ENCODE measurements around the gene C18orf63.
"Not testable (repeated sequence)": the region's sequence is repeated elsewhere in the genome, so short reads cannot be mapped to it uniquely, and the experiment has no call there.

C18orf63 gene

DNA sequence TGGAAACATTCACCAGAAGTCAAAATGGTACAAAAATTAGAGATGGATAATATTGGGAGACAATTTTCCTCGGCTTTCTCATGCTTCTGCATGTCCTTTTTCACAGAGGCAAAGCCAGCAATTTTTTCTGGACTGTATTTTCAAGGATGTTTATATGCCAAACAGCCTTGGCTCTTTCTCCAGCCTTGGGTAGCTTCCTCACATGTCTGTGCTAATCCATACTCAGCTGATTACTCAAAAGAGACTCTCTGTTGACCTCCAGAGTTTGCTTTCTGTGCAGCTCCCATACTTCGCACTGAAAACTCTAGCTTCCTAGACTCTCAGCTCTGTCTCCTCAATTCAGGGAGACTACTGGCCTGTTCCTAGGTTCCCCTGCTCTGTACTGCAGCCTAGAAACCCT is 10.6 kb downstream of the C18orf63 start:
- DNase-seq (ENCODE audit: insufficient read length, low spot score), result no peak
- FAIRE-seq, result no peak

DNA sequence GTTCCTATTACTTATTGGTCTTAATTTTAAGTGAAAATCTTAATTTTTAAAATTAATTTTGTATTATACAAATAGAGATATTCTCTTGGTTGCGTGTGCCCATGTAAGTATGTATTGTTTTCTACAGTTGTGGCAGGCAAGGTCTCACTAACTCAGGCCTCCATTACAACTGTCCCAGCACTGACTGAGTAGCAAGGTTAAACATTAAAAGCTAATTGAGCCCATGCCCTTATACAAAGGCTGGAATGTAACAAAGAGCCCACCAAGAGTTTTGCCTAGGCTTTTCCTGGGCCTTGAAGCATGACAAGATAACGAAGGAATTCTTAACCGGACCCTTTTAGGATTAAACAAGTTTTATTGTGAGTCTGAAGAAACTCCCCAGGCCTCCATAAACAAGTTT is 11.2 kb downstream of the C18orf63 start:
- not testable (repeated sequence) for FAIRE-seq; DNase-seq (ENCODE audit: insufficient read length, low spot score)

DNA sequence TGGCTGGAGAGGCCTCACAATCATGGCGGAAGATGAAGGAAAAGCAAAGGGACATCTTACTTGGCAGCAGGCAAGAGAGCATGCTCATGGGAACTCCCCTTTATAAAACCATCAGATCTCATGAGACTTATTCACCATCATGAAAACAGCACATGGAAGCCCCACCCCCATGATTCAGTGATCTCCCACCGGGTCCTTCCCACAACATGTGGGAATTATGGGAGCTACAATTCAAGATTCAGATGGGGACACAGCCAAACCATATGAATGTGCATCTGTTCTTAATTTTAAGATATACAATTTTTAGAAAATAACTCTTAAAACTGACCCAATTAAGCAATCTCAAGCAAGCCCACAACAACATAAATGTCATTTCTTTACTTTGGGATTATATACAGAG is 12.6 kb downstream of the C18orf63 start:
- FAIRE-seq, result no peak
- no peak for DNase-seq (ENCODE audit: insufficient read length, low spot score)

DNA sequence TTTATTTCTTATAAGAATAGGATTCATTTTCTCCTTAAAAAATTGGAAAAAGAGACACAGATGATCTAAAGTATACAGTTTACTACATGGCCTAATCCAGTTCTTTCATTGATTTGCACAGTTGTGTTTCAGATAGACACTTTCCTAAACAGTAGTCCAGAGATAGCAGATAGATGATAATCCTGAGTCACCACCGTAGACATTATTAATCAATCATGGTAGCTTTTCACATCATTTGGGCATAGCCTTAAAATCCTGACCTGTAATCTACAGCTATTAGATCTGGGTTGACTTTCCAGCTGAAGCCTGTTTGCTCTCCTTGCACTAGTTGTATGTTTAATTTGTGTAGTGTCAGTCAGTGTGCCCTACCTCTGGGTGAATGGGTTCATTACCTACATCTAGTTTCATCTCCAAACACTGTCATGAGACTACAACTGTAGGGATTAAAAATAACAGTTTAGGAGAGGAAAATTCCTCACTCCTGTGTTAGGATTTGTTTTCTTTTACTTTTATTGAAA is 14.1 kb downstream of the C18orf63 start:
- DNase-seq (ENCODE audit: insufficient read length, low spot score) (no peak), FAIRE-seq (no peak)

DNA sequence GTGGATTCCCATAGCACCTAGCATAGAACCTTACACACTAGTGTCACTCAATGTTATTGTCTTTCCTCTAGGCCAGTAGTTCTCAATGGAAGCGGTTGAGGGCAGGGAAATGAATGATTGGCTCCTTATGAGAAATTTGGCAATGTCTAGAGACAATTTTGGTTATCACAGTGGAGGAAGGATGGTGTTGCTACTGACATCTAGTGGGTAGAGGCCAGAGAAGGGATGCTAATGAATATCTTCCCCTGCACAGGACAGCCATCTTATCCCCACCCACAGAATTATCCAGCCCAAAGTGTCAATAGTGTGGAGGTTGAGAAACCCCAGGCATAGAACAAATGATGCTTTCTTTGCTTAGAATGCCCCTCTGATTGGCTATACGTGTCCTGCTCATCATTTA is 15.8 kb downstream of the C18orf63 start:
- FAIRE-seq (no peak), DNase-seq (ENCODE audit: insufficient read length, low spot score) (no peak)

DNA sequence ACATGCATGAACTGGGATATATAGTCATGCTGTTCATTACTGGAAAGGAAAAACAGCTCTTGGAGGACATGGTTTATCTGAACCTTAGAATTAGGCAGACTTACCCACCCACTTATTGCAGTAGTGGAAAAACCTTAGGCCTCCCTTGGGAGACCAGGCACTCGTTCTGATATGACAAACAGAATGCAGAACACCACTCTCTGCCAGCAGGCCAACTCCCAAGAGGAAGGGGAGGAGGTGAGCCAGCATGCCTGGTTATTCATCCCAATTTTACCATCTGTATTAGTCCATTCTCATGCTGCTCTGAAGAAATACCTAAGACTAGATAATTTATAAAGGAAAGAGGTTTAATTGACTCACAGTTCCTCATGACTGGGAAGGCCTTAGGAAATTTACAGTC is 17.5 kb downstream of the C18orf63 start:
- no peak for FAIRE-seq
- no peak for DNase-seq (ENCODE audit: insufficient read length, low spot score)

DNA sequence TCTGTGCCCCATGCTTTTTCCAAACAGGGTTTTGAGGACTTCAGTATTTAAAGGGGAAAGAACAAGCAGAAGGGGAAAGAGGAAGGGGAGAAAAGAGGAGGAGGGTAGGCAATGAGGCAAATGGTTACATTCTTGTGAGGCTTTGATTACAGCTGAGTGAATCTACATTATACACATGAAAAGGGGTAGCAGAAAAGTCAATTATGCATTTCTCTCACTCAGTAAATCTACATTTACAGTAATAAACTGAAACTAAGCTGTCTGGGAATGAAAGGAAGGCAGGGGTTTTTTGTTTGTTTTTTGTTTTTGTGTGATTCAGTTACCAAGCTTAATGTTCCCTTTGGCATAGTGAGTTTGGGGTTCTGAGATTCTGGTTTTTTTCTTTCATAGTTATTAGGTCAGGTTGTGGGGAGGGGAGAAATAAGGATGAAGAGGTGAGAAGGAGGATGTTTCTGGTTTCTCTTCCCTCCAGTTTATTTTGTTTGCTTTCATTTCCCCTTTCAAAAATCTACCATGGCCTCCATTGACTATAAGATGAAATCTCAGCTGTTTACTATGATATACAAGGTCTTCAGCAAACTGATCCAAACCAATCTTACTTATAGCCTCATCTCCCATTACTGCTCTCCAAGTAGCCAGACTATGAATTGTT is 18.7 kb downstream of the C18orf63 start:
- DNase-seq (ENCODE audit: insufficient read length, low spot score), result no peak
- FAIRE-seq, result no peak

DNA sequence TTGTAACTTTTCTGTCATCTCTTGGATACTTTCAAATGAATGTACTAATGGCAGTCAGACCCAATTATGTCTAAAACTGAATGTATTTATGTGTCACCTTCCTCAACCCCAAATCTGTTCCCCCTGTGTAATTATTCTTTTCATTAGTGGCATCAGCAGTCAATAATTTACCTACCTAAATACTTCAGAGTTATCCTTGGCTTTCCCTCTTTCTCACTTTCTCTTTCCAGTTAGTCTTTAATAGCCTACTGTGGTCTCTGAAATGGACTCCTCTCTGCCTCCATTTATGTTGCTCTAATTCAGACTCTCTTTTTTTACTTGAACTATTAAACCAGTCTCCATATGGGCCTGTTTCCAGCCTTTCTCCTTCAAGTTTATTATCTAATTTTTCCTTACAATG is 21.0 kb downstream of the C18orf63 start:
- FAIRE-seq (no peak), DNase-seq (ENCODE audit: insufficient read length, low spot score) (no peak)

DNA sequence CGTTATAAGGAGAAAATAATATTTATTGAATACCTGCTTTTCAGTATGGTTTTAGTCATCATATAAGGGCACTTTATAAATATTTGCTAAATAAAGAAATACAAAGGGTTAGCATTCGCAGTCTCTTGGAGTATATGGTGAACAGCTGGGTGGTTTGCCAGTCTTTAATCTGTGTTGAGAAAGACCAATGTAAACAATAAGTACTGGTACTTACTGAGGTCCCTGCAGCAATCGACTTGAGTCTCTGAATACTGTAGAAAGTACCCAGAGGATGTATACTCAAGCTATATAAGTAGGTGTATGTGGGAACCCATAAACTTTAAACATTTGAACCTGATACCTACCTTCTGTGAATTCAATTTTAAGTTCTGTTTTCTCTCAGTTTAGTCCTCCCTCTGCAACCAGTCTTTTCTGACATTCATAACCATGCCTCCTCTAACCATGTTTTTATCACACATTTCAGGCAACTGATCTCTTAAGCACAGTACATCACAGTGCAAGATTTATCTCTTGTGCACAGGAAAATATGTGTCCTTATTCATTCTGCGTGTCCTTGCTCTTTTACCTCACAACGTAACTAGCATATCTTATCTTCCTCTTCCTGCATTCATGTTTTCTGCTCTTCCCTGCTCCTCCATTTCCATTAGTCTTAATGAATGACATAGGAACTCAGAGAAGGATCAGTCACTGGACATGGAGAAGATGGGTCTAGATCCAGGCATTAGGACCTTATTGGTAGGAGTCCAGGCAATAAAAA is 21.7 kb downstream of the C18orf63 start:
- DNase-seq (ENCODE audit: insufficient read length, low spot score), result no peak
- FAIRE-seq, result no peak

DNA sequence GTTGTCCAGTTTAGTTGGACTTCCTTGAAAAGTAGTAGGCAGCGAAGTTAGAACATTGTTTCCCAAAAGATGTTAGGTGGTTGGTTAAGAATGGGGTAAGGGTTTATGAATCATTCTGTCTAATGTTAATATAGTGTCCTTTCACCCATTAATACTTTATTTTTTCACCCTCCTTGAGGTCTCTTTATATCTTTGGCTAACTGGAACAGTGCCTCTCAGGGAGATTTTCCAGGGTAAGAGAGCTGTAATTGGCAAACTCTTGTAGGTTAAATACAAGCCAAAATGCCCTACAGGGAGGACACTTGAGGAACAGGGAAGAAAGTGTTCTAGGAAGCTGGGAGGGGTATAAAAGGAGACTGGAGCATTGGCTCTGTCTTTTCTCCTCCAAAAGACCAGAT is 22.3 kb downstream of the C18orf63 start:
- DNase-seq (ENCODE audit: insufficient read length, low spot score) (no peak), FAIRE-seq (no peak)

DNA sequence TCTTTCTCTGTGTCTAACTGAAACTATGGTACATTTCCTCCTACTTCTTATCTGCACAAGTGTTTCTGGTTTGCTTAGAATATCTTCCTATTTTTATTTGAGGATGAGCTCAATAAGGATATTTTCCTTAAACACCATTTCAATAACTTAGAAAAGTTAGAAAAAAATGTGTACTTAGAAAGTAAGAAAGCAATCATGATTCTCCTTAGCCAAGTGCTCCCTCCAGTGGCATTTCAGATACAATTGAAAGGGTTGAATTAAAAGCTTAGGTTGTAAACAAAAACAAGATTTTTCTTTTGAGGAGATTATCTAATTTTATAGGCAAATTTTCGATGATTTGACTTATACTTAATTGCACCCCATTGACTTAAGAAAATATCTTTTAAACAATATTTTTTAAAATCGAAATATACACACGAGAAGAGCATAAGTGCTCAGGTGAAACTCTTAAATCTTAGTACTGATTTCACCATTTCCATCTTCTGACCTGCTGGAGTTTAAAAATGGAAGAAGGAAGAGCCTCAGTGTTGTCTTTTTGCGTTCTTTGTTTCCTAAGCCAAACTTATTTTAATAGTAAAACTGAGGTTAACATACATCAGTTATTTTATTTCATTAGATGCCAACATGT is 26.9 kb downstream of the C18orf63 start:
- no peak for FAIRE-seq
- no peak for DNase-seq (ENCODE audit: insufficient read length, low spot score)

DNA sequence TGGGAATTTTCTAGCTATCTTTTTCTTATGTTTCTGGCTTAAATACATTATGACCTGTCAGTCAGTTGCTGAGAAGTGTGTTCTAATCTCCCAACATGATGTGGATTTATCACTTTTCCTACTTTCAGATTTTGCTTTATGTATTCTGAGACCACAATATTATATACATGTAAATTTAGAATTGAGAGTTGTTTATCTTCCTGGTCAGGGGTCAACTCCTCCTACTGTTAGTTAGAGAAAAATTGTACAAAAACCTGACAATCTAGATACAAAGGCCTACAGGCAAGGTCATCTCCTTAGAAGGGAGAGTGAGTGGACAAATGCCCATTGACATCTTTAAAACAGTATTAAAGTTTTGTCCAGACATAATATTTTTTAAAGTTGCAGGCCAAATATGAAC is 30.6 kb downstream of the C18orf63 start:
- no peak for DNase-seq (ENCODE audit: insufficient read length, low spot score)
- FAIRE-seq, result no peak

DNA sequence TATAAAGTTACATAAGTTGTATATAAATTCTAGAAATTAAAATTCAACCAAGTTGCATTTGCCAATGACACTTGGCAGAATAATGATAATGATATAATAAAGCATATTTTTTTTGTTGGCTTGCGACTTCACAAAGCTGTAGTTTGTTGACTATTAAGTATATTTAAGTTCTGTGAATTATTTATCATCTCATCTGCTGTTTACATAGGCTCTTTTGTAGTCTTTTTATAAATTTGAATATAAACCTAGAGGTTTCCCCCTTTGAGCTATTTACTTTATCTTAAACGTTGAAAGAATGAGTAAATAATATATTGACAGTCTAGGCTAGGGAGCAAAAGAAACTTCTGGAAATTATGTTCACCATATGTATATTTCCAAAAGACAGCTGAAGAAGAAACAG is 32.9 kb downstream of the C18orf63 start:
- FAIRE-seq, result no peak
- no peak for DNase-seq (ENCODE audit: insufficient read length, low spot score)

DNA sequence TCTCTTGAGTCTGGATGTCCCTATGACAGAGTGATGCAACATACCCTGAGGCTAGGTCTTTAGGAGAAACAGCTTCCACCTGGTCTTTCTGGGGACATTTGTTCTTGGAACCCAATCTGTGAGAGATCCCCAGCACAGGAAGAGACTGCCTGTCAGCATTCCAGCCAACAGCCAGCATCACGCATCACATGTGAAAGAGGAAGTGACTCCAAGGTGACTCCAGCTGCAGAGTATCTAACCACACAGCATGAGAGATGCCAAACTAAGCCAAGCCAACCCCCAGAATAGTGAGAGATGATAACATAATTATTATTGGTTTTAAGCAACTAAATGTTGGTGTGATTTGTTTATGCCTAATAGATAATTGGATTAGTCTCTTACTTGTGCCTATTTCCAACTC is 35.7 kb downstream of the C18orf63 start:
- no peak for FAIRE-seq
- no peak for DNase-seq (ENCODE audit: insufficient read length, low spot score)

DNA sequence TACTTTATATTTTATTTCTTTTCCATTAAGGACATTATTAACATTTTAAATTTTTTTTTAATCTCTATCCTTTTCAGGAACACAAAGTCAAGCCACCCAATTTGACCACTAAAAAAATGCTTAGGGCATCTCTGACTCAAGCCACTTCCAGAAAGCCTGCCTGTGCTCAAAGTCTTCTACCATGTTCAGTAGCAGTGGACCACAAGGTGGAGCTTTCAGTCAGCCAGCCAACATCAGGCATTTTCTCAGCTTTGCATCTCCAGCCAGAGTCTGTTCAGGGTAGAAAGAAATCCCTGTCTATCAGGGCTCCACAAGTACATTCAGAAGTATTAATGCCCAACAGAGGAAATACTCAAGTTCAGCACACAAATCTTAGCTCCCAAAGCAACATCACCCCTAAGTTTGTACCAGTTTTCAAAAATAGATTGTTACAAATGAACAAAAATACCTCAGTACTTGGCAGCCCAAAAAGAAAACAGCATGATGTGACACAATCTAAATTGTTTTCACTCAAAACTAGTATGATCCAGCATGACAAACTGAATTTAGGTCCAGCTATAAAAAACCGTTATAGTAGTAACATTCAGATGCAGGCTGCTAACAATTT is 37.6 kb downstream of the C18orf63 start:
- FAIRE-seq, result no peak
- DNase-seq (ENCODE audit: insufficient read length, low spot score), result peak; percentile 10

DNA sequence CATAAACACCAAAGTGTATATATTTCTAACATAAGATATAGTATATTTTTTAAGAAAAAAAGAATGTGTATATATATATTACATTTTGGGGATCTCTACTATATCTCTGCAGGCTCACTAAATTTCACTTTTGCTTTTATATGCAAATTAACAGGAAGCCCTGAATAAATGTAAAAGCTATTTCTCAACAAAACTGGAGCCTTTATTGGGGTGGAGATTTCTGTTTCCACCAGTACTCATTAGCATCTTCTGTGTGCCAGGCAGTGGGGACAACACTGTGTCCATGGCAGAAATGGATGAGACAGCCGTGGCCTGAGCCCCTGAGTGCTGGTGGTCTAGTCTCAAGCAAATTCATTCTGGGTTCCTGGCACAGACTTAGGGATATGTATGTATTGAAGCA is 41.3 kb downstream of the C18orf63 start:
- FAIRE-seq (no peak), DNase-seq (ENCODE audit: insufficient read length, low spot score) (no peak)

DNA sequence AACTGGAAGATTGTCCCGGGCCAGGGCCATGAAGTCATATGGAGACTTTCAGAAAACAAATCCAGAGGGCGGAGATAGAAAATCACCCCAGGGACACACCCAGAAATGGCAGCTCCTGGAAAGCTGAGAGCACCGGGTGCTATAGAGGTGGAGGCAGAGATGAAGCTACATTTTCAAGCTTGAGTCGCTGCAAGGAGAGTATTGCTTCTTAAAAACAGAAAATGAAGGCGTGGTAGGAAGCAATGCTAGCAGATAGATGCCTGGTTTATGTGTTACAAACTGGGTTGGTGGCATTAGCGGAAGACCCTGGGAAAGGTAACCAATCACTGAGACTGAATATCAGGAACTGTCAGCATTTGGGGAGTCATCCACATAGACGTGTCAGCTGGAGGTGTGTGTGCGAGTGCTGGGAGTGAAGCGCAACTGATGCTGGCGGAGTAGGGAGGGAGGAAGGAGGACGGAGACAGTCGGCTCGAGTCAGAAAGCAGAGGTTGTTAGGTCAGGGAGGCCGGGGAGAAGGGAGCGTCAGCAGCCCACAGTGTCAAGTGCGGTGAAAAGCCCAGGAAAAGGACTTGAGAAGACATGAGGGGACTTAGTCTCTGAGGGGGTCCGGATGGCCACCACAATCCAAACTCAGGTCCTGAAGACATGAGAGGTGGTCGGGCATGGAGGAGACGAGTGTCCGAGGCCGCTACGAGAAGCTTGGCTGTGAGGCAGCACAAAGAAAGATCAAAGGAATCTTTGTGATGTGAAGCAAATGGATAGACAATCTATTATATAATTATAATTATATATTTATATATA is 45.4 kb downstream of the C18orf63 start:
- no peak for FAIRE-seq
- no peak for DNase-seq (ENCODE audit: insufficient read length, low spot score)

DNA sequence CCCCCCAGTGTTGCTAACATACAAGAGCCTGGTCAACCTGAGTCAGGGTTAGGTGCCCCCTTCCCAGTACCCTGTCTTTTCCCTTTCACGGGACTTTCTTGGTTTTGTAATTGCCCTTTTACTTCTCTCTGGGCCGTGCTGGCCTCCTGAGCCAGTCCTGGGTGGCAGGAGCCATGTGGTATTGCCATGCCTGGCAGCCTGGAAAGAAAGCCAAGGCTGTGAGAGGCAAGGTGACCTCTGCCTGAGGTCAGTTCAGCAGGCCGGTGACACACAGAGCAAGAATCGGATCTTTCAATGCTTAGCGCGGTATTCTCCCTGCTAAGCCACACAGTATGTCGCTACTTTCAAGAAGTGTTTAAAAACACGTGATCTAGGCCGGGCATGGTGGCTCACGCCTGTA is 52.3 kb downstream of the C18orf63 start:
- FAIRE-seq, result no peak

DNA sequence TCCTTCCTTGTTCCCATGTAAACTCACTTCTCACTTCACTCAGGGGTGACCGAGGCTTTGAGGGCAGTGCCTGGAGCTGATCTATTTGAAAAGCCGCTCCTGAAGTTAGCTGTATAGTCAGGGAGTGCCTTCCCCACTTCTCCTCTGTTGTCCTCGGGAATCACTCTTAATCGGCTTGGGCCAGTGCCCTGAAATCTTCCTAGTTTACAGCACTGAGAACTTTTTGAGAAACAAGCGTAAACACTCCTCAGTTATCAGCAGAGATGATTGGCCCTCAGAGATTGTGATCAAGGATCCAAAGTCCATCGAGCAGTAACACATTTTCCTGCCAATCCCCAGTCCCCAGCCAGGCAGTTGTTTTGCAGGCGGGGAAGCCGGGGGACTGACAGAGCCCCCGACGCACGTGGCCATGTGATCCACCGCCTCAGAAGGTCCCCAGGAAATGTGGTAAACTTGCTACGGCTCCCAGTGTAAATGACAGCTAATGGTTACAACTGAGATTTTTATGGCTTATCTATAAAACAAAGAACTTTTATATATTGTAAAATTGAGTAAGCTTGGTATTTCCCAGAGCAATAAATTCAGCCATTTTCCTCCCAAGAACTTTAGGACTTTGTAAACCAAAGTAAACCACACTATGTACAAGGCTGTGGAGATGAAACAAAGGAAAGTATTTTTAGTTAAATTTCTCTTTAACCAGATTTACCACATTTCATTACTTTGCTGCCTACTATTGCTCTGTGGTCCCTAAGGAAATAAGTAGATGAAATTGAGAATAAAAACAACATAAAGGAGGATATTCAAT is 53.5 kb downstream of the C18orf63 start:
- FAIRE-seq (no peak), DNase-seq (ENCODE audit: insufficient read length, low spot score) (no peak)

More for the DNA sequence above, 52.3 kb downstream of the C18orf63 start:
- DNase-seq (ENCODE audit: insufficient read length, low spot score), result no peak

DNA sequence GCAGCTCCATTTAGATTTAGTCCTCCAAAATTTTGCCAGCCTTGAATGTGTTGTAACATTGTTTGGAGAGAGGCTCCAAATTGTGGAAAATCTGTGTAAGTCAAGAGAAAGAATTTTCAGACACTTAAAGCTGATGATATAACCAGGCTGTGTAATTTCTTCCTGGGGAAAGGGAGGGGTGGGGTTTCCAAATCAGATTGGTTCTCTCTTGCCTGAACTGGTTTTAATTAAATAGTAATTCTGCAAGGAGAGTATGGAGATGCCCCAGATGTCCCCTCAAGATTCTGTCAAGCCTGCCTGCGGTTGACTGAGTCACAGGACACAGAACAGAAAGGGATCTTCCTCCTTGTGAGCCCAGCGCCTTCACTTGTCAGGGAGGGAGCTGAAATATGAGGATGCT is 54.5 kb downstream of the C18orf63 start:
- DNase-seq (ENCODE audit: insufficient read length, low spot score) (no peak), FAIRE-seq (no peak)

Data from HTR-8/SVneo (cell line).